Subcutaneous abdominal adipose tissue (tissue), 5 donors: Measurements from ENCODE around the gene HOXA4.

Experiments
- H3K27ac ChIP-seq: one replicate; pipeline ENCODE4 v1.7.0; 2013; ENCODE audit warnings: low read depth, mild to moderate bottlenecking, inconsistent platforms, low read length, moderate library complexity
- H3K27me3 ChIP-seq, 5 donors: one replicate each; pipeline ENCODE4 v1.7.0; 2013; ENCODE audit warnings: low read length in 5 of 5, inconsistent platforms in 1 of 5; ENCODE audit not compliant: control insufficient read depth in 5 of 5, insufficient read depth in 4 of 5
- H3K36me3 ChIP-seq, 5 donors: one replicate each; pipeline ENCODE4 v1.7.0; 2013; ENCODE audit warnings: low read length in 5 of 5; ENCODE audit not compliant: control insufficient read depth in 5 of 5, insufficient read depth in 5 of 5
- H3K4me1 ChIP-seq, 5 donors: one replicate each; pipeline ENCODE4 v1.7.0; 2013; ENCODE audit warnings: low read length in 5 of 5, mild to moderate bottlenecking in 3 of 5, moderate library complexity in 1 of 5; ENCODE audit not compliant: control insufficient read depth in 5 of 5, insufficient read depth in 5 of 5
- H3K4me3 ChIP-seq, 5 donors: one replicate each; pipeline ENCODE4 v1.7.0; 2013; ENCODE audit warnings: low read length in 5 of 5, low read depth in 1 of 5
- H3K9ac ChIP-seq, 5 donors: one replicate each; pipeline ENCODE4 v1.7.0; 2013; ENCODE audit warnings: low read length in 5 of 5, mild to moderate bottlenecking in 4 of 5, moderate library complexity in 3 of 5
- H3K9me3 ChIP-seq, 5 donors: one replicate each; pipeline ENCODE4 v1.7.0; 2013; ENCODE audit warnings: low read length in 5 of 5; ENCODE audit not compliant: control insufficient read depth in 5 of 5
- donor health status: healthy.
- donor health status: healthy.
- donor health status: healthy.
- donor health status: healthy.
- donor health status: healthy.

The HOXA4 gene

GRCh38 chr7:27132978-27133377 lies 2.4 kb upstream of the HOXA4 start:
- Histone ChIP-seq H3K4me3 (no peak overlapping the region), H3K4me1 (peaks cover 5 to 86% (median 74%) of the 10 kb centered on the region in 5 donors), H3K36me3 (peaks cover 0 to 5% (median 3%) of the 10 kb centered on the region in 5 donors), H3K9me3 (no peaks in the 10 kb centered on the region), H3K27ac (peak overlapping the region; percentile 95), H3K9ac (no peak overlapping the region), H3K27me3 (no peaks in the 10 kb centered on the region)

GRCh38 chr7:27132214-27132613 lies 1.7 kb upstream of the HOXA4 start:
- Histone ChIP-seq H3K27me3 (no peaks in the 10 kb centered on the region), H3K36me3 (peaks cover 0 to 5% (median 3%) of the 10 kb centered on the region in 5 donors), H3K4me1 (peaks cover 8 to 86% (median 76%) of the 10 kb centered on the region in 5 donors), H3K27ac (peak overlapping the region; percentile 59), H3K9me3 (no peaks in the 10 kb centered on the region), H3K4me3 (no peak overlapping the region), H3K9ac (no peak overlapping the region)

- peak overlapping the region; percentile 71 for H3K27ac ChIP-seq
- peaks cover 0 to 5% (median 3%) of the 10 kb centered on the region in 5 donors for H3K36me3 ChIP-seq
- peak overlapping the region in 4 of 5 donors; percentile 48 to 81 (median 64) for H3K9ac ChIP-seq
- peaks cover 14 to 86% (median 75%) of the 10 kb centered on the region in 5 donors for H3K4me1 ChIP-seq
- peak overlapping the region; percentile 78 to 88 (median 82) for H3K4me3 ChIP-seq
- no peaks in the 10 kb centered on the region for H3K9me3 ChIP-seq
- no peaks in the 10 kb centered on the region for H3K27me3 ChIP-seq
Observed at GRCh38 chr7:27131390-27131819, 848 bp upstream of the HOXA4 start.

- Histone ChIP-seq H3K27me3 (no peaks in the 10 kb centered on the region), H3K4me3 (peak overlapping the region; percentile 46 to 88 (median 82)), H3K27ac (peak overlapping the region; percentile 83), H3K4me1 (peaks cover 12 to 81% (median 73%) of the 10 kb centered on the region in 5 donors), H3K9ac (peak overlapping the region in 4 of 5 donors; percentile 60 to 74 (median 68)), H3K9me3 (no peaks in the 10 kb centered on the region), H3K36me3 (peaks cover 0 to 7% (median 2%) of the 10 kb centered on the region in 5 donors)
Observed at GRCh38 chr7:27129729-27130539, 623 bp downstream of the HOXA4 start.

- H3K9ac ChIP-seq = peak overlapping the region in 3 of 5 donors; percentile 60 to 74 (median 69)
- H3K4me3 ChIP-seq = peak overlapping the region in 4 of 5 donors; percentile 46 to 82 (median 82)
- H3K27ac ChIP-seq = peak overlapping the region; percentile 83
Observed at GRCh38 chr7:27128776-27129728, 1.5 kb downstream of the HOXA4 start.

GRCh38 chr7:27128034-27128433 lies 2.5 kb downstream of the HOXA4 start:
- peak overlapping the region in 2 of 5 donors; percentile 4 to 16 for H3K4me3 ChIP-seq
- no peaks in the 10 kb centered on the region for H3K27me3 ChIP-seq
- no peaks in the 10 kb centered on the region for H3K9me3 ChIP-seq
- H3K36me3 ChIP-seq = peaks cover 0 to 14% (median 10%) of the 10 kb centered on the region in 5 donors
- H3K9ac ChIP-seq = no peak overlapping the region
- peak overlapping the region; percentile 83 for H3K27ac ChIP-seq
- peaks cover 11 to 78% (median 63%) of the 10 kb centered on the region in 5 donors for H3K4me1 ChIP-seq

More at GRCh38 chr7:27128776-27129728, 1.5 kb downstream of the HOXA4 start:
- Histone ChIP-seq H3K27me3 (no peaks in the 10 kb centered on the region), H3K9me3 (no peaks in the 10 kb centered on the region), H3K4me1 (peaks cover 11 to 81% (median 71%) of the 10 kb centered on the region in 5 donors), H3K36me3 (peaks cover 0 to 10% (median 6%) of the 10 kb centered on the region in 5 donors)

GRCh38 chr7:27126596-27127327 lies 3.8 kb downstream of the HOXA4 start:
- Histone ChIP-seq H3K9ac (no peak overlapping the region), H3K4me1 (peaks cover 11 to 83% (median 63%) of the 10 kb centered on the region in 5 donors), H3K9me3 (no peaks in the 10 kb centered on the region), H3K36me3 (peaks cover 0 to 27% (median 21%) of the 10 kb centered on the region in 5 donors), H3K27me3 (no peaks in the 10 kb centered on the region), H3K4me3 (no peak overlapping the region), H3K27ac (peak overlapping the region; percentile 83)

- peaks cover 5 to 27% (median 22%) of the 10 kb centered on the region in 5 donors for H3K36me3 ChIP-seq
- H3K9ac ChIP-seq = no peak overlapping the region
- no peak overlapping the region for H3K4me3 ChIP-seq
- no peaks in the 10 kb centered on the region for H3K9me3 ChIP-seq
- no peaks in the 10 kb centered on the region for H3K27me3 ChIP-seq
- H3K4me1 ChIP-seq = peaks cover 11 to 83% (median 62%) of the 10 kb centered on the region in 5 donors
- peak overlapping the region; percentile 60 for H3K27ac ChIP-seq
Observed at GRCh38 chr7:27125986-27126394, 4.6 kb downstream of the HOXA4 start.
